Astrocyte (in vitro differentiated cells and primary cell): Measurements from ENCODE around the gene CLEC19A. TPM values are rescaled to one million over a fixed set of nuclear protein-coding genes. Genes with fewer than 3 reads are reported as not detected.

Experiments
- DNase-seq: peaks from one replicate; pipeline ENCODE4 v3.0.0-alpha.2; 2010; ENCODE audit warnings: low read depth
- FAIRE-seq: peaks from 2 replicates; lab custom pipeline; 2011; peaks lifted over from hg19 to GRCh38; lab: Jason Lieb, UNC
- H2AFZ ChIP-seq: 2 replicates; pipeline ENCODE4 v1.6.0; 2012; ENCODE audit warnings: low read depth, low read length, inconsistent platforms
- H3K27ac ChIP-seq: 2 replicates; pipeline ENCODE4 v1.5.1; 2011; ENCODE audit warnings: low read depth, low read length, inconsistent platforms
- H3K27me3 ChIP-seq: 2 replicates; pipeline ENCODE4 v1.6.0; 2011; ENCODE audit warnings: low read length, inconsistent platforms; ENCODE audit not compliant: insufficient read depth
- H3K36me3 ChIP-seq: 2 replicates; pipeline ENCODE4 v1.5.1; 2011; ENCODE audit warnings: low read length, inconsistent platforms; ENCODE audit not compliant: insufficient read depth
- H3K4me1 ChIP-seq: 2 replicates; pipeline ENCODE4 v1.5.1; 2011; ENCODE audit warnings: low read length, inconsistent platforms; ENCODE audit not compliant: insufficient read depth
- H3K4me2 ChIP-seq: 2 replicates; pipeline ENCODE4 v1.6.0; 2012; ENCODE audit warnings: low read length, inconsistent platforms
- H3K4me3 ChIP-seq: 2 replicates; pipeline ENCODE4 v1.5.1; 2011; ENCODE audit warnings: low read depth, mild to moderate bottlenecking, low read length, inconsistent platforms; ENCODE audit not compliant: insufficient read depth
- H3K79me2 ChIP-seq: 2 replicates; pipeline ENCODE4 v1.6.0; 2012; ENCODE audit warnings: mild to moderate bottlenecking, low read length, inconsistent platforms; ENCODE audit not compliant: insufficient read depth
- H3K9ac ChIP-seq: 2 replicates; pipeline ENCODE4 v1.6.0; 2012; ENCODE audit warnings: mild to moderate bottlenecking, low read length, inconsistent platforms
- H3K9me3 ChIP-seq: 2 replicates; pipeline ENCODE4 v1.5.1; 2012; ENCODE audit warnings: low read depth, mild to moderate bottlenecking, low read length, inconsistent platforms; ENCODE audit not compliant: insufficient read depth
- H4K20me1 ChIP-seq: 2 replicates; pipeline ENCODE4 v1.6.0; 2012; ENCODE audit warnings: low read length, inconsistent platforms; ENCODE audit not compliant: insufficient read depth
- H3K27ac Mint-ChIP-seq: one replicate; pipeline ENCODE4 v1.8.0; 2021; ENCODE audit warnings: mild to moderate bottlenecking, mixed read lengths; ENCODE audit not compliant: unreplicated experiment
- H3K27me3 Mint-ChIP-seq: one replicate; pipeline ENCODE4 v1.8.0; 2021; ENCODE audit warnings: low read depth, mixed read lengths; ENCODE audit not compliant: unreplicated experiment
- H3K36me3 Mint-ChIP-seq: one replicate; pipeline ENCODE4 v1.8.0; 2021; ENCODE audit warnings: low read depth, mixed read lengths; ENCODE audit not compliant: unreplicated experiment
- H3K4me1 Mint-ChIP-seq: one replicate; pipeline ENCODE4 v1.8.0; 2021; ENCODE audit warnings: low read depth, mixed read lengths; ENCODE audit not compliant: unreplicated experiment
- H3K4me3 Mint-ChIP-seq: one replicate; pipeline ENCODE4 v1.8.0; 2021; ENCODE audit warnings: mild to moderate bottlenecking, moderate library complexity, mixed read lengths; ENCODE audit not compliant: unreplicated experiment
- H3K9me3 Mint-ChIP-seq: one replicate; pipeline ENCODE4 v1.8.0; 2021; ENCODE audit warnings: mild to moderate bottlenecking, mixed read lengths; ENCODE audit not compliant: unreplicated experiment
- CTCF ChIP-seq: IDR thresholded peaks from 2 replicates; pipeline ENCODE4 v1.5.1; 2011; ENCODE audit warnings: low read depth, mild to moderate bottlenecking, inconsistent platforms, low read length, moderate library complexity; ENCODE audit not compliant: insufficient read depth
- EZH2 ChIP-seq: IDR thresholded peaks from 2 replicates; pipeline ENCODE4 v1.6.1; 2012; ENCODE audit warnings: mild to moderate bottlenecking, low read length, inconsistent platforms; ENCODE audit not compliant: insufficient read depth
- total RNA-seq: library from RNA; stranded (reverse); gene quantifications from 2 replicates; pipeline ENCODE4 v1.2.1, GENCODE V29; 2021

CLEC19A gene
- total RNA-seq, 1 donor from 2014 or later: not detected

GRCh38 chr16:19309178-19309577 lies 23.6 kb downstream of the CLEC19A start:
- TF ChIP-seq EZH2 (no peak), CTCF (no peak)
- Histone ChIP-seq H3K27me3 (no peaks in the 10 kb centered on the region), H3K27ac (no peak overlapping the region), H2AFZ (no peak overlapping the region), H3K79me2 (no peaks in the 10 kb centered on the region), H4K20me1 (no peaks in the 10 kb centered on the region), H3K4me2 (no peak overlapping the region), H3K9ac (no peak overlapping the region), H3K4me3 (no peak overlapping the region), H3K36me3 (no peaks in the 10 kb centered on the region), H3K9me3 (no peaks in the 10 kb centered on the region), H3K4me1 (no peaks in the 10 kb centered on the region)
- FAIRE-seq: no peak
- no peaks in the 10 kb centered on the region for H3K36me3 Mint-ChIP-seq
- DNase-seq: no peak
- H3K4me3 Mint-ChIP-seq: no peak overlapping the region
- peaks cover 3% of the 10 kb centered on the region for H3K9me3 Mint-ChIP-seq
- no peak overlapping the region for H3K27ac Mint-ChIP-seq
- H3K4me1 Mint-ChIP-seq: no peaks in the 10 kb centered on the region
- peaks cover 5% of the 10 kb centered on the region for H3K27me3 Mint-ChIP-seq

- H3K4me1 Mint-ChIP-seq: no peaks in the 10 kb centered on the region
- no peak for FAIRE-seq
Observed at GRCh38 chr16:19314718-19315425, 29.3 kb downstream of the CLEC19A start.

More at GRCh38 chr16:19314718-19315425, 29.3 kb downstream of the CLEC19A start:
- Histone ChIP-seq H3K9me3 (no peaks in the 10 kb centered on the region), H3K4me2 (no peak overlapping the region), H3K27me3 (no peaks in the 10 kb centered on the region), H4K20me1 (no peaks in the 10 kb centered on the region), H3K4me1 (no peaks in the 10 kb centered on the region), H3K4me3 (no peak overlapping the region), H3K79me2 (no peaks in the 10 kb centered on the region), H2AFZ (no peak overlapping the region), H3K36me3 (no peaks in the 10 kb centered on the region), H3K27ac (no peak overlapping the region), H3K9ac (no peak overlapping the region)
- TF ChIP-seq EZH2 (no peak), CTCF (no peak)
- H3K27me3 Mint-ChIP-seq: peaks cover 6% of the 10 kb centered on the region
- no peak for DNase-seq
- no peak overlapping the region for H3K4me3 Mint-ChIP-seq
- H3K27ac Mint-ChIP-seq: no peak overlapping the region
- peaks cover 3% of the 10 kb centered on the region for H3K9me3 Mint-ChIP-seq
- no peaks in the 10 kb centered on the region for H3K36me3 Mint-ChIP-seq
